Esophagus muscularis mucosa (tissue), 3 donors: ENCODE results near the gene ATP1A1.

Experiments
- CTCF ChIP-seq, 3 experiments: fragments of 200-600 bp in 2 of 3; fragments of 450-650 bp in 1 of 3; sonication (generic) in 2 of 3; IDR thresholded peaks; one replicate each; pipeline ENCODE4 v1.5.1; 2017 to 2019; ENCODE audit warnings: antibody characterized with exemption in 3 of 3, mild to moderate bottlenecking in 2 of 3, moderate library complexity in 1 of 3
- POLR2A ChIP-seq: fragments of 450-650 bp; IDR thresholded peaks from one replicate; pipeline ENCODE4 v1.6.1; 2017; ENCODE audit warnings: antibody characterized with exemption, moderate library complexity, mild to moderate bottlenecking, low read depth
- POLR2AphosphoS5 ChIP-seq, 2 donors: sonication (generic); formaldehyde crosslinking; IDR thresholded peaks; one replicate each; pipeline ENCODE4 v1.6.1; 2017; ENCODE audit warnings: antibody characterized with exemption in 2 of 2

- no peak for TF ChIP-seq CTCF (IDR thresholded peaks at IDR 0.05)
- TF ChIP-seq POLR2A: no peak
- no peak for TF ChIP-seq POLR2AphosphoS5 (IDR thresholded peaks at IDR 0.05)
Measured at GRCh38 chr1:116382321-116382720, 9.3 kb downstream of the ATP1A1 start.
